PC-3 (cell line): ENCODE data around the gene MSI2. TPM values are rescaled to one million over a fixed set of nuclear protein-coding genes. Genes with fewer than 3 reads are reported as not detected.

ENCODE experiments used
- ATAC-seq: fragments of 200-7000 bp; cut with Tn5 transposase; 2 replicates; pipeline ENCODE4 v1.9.1; 2020; ENCODE audit warnings: mild to moderate bottlenecking, moderate library complexity
- BruUV-seq: library from RNA; stranded (reverse); fragments of 400-500 nt; replicated peaks from 2 replicates; lab custom pipeline; 2021; lab: Mats Ljungman, UMichigan
- CTCF ChIA-PET: fragments of 300-600 bp; sonication (Branson Sonifier 250); formaldehyde crosslinking; loops from one replicate; lab custom pipeline; 2022; ENCODE audit warnings: antibody characterized with exemption; lab: Charles Lee
- POLR2A ChIA-PET: fragments of 300-600 bp; sonication (Branson Sonifier 250); formaldehyde crosslinking; loops from one replicate; lab custom pipeline; 2022; ENCODE audit warnings: antibody characterized with exemption; ENCODE audit not compliant: unreplicated experiment; lab: Charles Lee
- DNase-seq: peaks from one replicate; pipeline ENCODE4 v3.0.0-alpha.2; 2015
- H2AFZ ChIP-seq: fragments of 300-600 bp; sonication (generic); 2 replicates; pipeline ENCODE4 v1.6.0; 2016; ENCODE audit warnings: antibody characterized with exemption, low read length
- H3F3A ChIP-seq: fragments of 300-600 bp; sonication (generic); one replicate; pipeline ENCODE4 v1.6.0; 2017; ENCODE audit warnings: antibody characterized with exemption, low read length, control low read depth, mild to moderate bottlenecking; ENCODE audit not compliant: unreplicated experiment
- H3K27ac ChIP-seq: fragments of 300-600 bp; sonication (generic); 2 replicates; pipeline ENCODE4 v1.5.1; 2016; ENCODE audit warnings: mild to moderate bottlenecking, low read length
- H3K27me3 ChIP-seq: fragments of 300-600 bp; sonication (generic); 2 replicates; pipeline ENCODE4 v1.6.1; 2016; ENCODE audit warnings: low read length, mixed read lengths
- H3K36me3 ChIP-seq: fragments of 300-600 bp; sonication (generic); 2 replicates; pipeline ENCODE4 v1.6.1; 2016; ENCODE audit warnings: low read depth, mixed run types, low read length, mixed read lengths
- H3K4me1 ChIP-seq: fragments of 300-600 bp; sonication (generic); 2 replicates; pipeline ENCODE4 v1.5.1; 2016; ENCODE audit warnings: low read length; ENCODE audit not compliant: insufficient read depth
- H3K4me2 ChIP-seq: fragments of 300-600 bp; sonication (generic); 2 replicates; pipeline ENCODE4 v1.6.0; 2016; ENCODE audit warnings: low read length
- H3K4me3 ChIP-seq: fragments of 300-600 bp; sonication (generic); 2 replicates; pipeline ENCODE4 v1.5.1; 2016; ENCODE audit warnings: mild to moderate bottlenecking, low read length, mixed read lengths
- H3K79me2 ChIP-seq: fragments of 300-600 bp; sonication (generic); 2 replicates; pipeline ENCODE4 v1.6.1; 2017; ENCODE audit warnings: low read length, mixed read lengths
- H3K9ac ChIP-seq: fragments of 300-600 bp; sonication (generic); 2 replicates; pipeline ENCODE4 v1.6.0; 2016; ENCODE audit warnings: mild to moderate bottlenecking, low read length
- H3K9me2 ChIP-seq: fragments of 300-600 bp; sonication (generic); replicated peaks from 2 replicates; pipeline ENCODE4 v1.6.1; 2016; ENCODE audit warnings: mixed run types, low read length, mixed read lengths
- H3K9me3 ChIP-seq: fragments of 300-600 bp; sonication (generic); 2 replicates; pipeline ENCODE4 v1.6.1; 2016; ENCODE audit warnings: low read length, mixed read lengths
- H4K20me1 ChIP-seq: fragments of 300-600 bp; sonication (generic); 2 replicates; pipeline ENCODE4 v1.6.1; 2016; ENCODE audit warnings: low read length, mixed read lengths
- EZH2 ChIP-seq: fragments of 300-600 bp; sonication (generic); IDR thresholded peaks from one replicate; pipeline ENCODE4 v1.6.1; 2017; ENCODE audit warnings: antibody characterized with exemption, mild to moderate bottlenecking, low read length; ENCODE audit not compliant: unreplicated experiment
- EZH2phosphoT487 ChIP-seq: fragments of 300-600 bp; sonication (generic); IDR thresholded peaks from 2 replicates; pipeline ENCODE4 v1.6.1; 2018; ENCODE audit warnings: mild to moderate bottlenecking, antibody characterized with exemption, low read length, borderline replicate concordance
- intact Hi-C: fragments of 100-400 bp; cut with micrococcal nuclease; formaldehyde crosslinking; loops from 2 replicates; pipeline ENCODE4 v1.9.0; 2023
- total RNA-seq: library from RNA; depleted of rRNA; stranded (reverse); fragments of >200 nt; gene quantifications from 2 replicates; pipeline ENCODE4 v1.2.3, GENCODE V29; 2014
- TF ChIP-seq, protein P1 (sequence below): fragments of 300-600 bp; sonication (generic); conservative IDR thresholded peaks from 2 replicates; pipeline ENCODE4 v1.5.1; 2017; ENCODE audit warnings: antibody characterized with exemption, low read depth, mild to moderate bottlenecking, low read length

The MSI2 gene
- total RNA-seq, 1 experiment from 2014 or later, result 54.7 TPM

DNA sequence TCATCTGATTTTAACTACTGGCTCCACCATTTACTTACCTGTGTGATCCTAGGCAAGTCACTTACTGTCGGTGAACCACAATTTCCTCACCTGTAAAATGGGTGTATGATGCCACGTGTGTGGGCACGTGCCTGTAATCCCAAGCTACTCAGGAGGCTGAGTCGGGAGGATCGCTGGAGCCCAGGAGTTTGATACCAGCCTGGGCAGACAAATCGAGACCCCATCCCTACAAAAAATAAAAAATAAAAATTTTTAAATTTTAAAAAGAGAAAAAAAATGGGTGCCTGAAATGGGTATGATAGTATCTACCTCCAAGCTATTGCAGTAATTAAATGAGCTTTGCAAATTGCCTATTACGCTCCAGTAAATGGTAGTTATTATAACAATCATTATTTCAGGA lies 263.5 kb downstream of the MSI2 start:
- TF ChIP-seq EZH2phosphoT487 (no peak), EZH2 (no peak)
- TF ChIP-seq, protein P1, sequence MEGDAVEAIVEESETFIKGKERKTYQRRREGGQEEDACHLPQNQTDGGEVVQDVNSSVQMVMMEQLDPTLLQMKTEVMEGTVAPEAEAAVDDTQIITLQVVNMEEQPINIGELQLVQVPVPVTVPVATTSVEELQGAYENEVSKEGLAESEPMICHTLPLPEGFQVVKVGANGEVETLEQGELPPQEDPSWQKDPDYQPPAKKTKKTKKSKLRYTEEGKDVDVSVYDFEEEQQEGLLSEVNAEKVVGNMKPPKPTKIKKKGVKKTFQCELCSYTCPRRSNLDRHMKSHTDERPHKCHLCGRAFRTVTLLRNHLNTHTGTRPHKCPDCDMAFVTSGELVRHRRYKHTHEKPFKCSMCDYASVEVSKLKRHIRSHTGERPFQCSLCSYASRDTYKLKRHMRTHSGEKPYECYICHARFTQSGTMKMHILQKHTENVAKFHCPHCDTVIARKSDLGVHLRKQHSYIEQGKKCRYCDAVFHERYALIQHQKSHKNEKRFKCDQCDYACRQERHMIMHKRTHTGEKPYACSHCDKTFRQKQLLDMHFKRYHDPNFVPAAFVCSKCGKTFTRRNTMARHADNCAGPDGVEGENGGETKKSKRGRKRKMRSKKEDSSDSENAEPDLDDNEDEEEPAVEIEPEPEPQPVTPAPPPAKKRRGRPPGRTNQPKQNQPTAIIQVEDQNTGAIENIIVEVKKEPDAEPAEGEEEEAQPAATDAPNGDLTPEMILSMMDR, result no peak
- Histone ChIP-seq H3K36me3 (no peaks in the 10 kb centered on the region), H3K4me1 (peaks cover 31% of the 10 kb centered on the region), H3K9me2 (no peaks in the 10 kb centered on the region), H2AFZ (no peak overlapping the region), H3K9me3 (no peaks in the 10 kb centered on the region), H3K79me2 (no peaks in the 10 kb centered on the region), H3K9ac (no peak overlapping the region), H3K4me2 (no peak overlapping the region), H3K27ac (peak overlapping the region; percentile 9; the same call in 1 of the 2 replicates), H3F3A (no peaks in the 10 kb centered on the region), H4K20me1 (no peaks in the 10 kb centered on the region), H3K27me3 (no peaks in the 10 kb centered on the region), H3K4me3 (no peak overlapping the region)
- intact Hi-C loops, result loop anchor here (5.0 to 10.0 kb wide), 2 partner anchors 145 to 262 kb away; partner anchors contain the start of gene MSI2
- ATAC-seq (no peak), DNase-seq (no peak)
- no TSS peak for BruUV-seq
- POLR2A ChIA-PET, result no interaction called here
- CTCF ChIA-PET, result no interaction called here

GRCh38 chr17:57521606-57522005 lies 265.3 kb downstream of the MSI2 start:
- CTCF ChIA-PET, result no interaction called here
- H3K79me2 ChIP-seq, result no peaks in the 10 kb centered on the region
- H3K4me1 ChIP-seq, result peaks cover 30% of the 10 kb centered on the region
- no peak for ATAC-seq
- H3K4me3 ChIP-seq, result no peak overlapping the region
- H3K36me3 ChIP-seq, result no peaks in the 10 kb centered on the region
- no peaks in the 10 kb centered on the region for H3K9me2 ChIP-seq
- H3K27me3 ChIP-seq, result no peaks in the 10 kb centered on the region
- TF ChIP-seq EZH2phosphoT487, result no peak
- TF ChIP-seq, protein P1, result no peak
- no peak for TF ChIP-seq EZH2
- no peaks in the 10 kb centered on the region for H3K9me3 ChIP-seq
- H3K27ac ChIP-seq, result no peak overlapping the region
- DNase-seq, result no peak
- POLR2A ChIA-PET, result no interaction called here
- H3K4me2 ChIP-seq, result no peak overlapping the region
- H3K9ac ChIP-seq, result no peak overlapping the region
- H4K20me1 ChIP-seq, result no peaks in the 10 kb centered on the region
- no peaks in the 10 kb centered on the region for H3F3A ChIP-seq
- H2AFZ ChIP-seq, result no peak overlapping the region
- no TSS peak for BruUV-seq
- intact Hi-C loops, result no loop called here

DNA sequence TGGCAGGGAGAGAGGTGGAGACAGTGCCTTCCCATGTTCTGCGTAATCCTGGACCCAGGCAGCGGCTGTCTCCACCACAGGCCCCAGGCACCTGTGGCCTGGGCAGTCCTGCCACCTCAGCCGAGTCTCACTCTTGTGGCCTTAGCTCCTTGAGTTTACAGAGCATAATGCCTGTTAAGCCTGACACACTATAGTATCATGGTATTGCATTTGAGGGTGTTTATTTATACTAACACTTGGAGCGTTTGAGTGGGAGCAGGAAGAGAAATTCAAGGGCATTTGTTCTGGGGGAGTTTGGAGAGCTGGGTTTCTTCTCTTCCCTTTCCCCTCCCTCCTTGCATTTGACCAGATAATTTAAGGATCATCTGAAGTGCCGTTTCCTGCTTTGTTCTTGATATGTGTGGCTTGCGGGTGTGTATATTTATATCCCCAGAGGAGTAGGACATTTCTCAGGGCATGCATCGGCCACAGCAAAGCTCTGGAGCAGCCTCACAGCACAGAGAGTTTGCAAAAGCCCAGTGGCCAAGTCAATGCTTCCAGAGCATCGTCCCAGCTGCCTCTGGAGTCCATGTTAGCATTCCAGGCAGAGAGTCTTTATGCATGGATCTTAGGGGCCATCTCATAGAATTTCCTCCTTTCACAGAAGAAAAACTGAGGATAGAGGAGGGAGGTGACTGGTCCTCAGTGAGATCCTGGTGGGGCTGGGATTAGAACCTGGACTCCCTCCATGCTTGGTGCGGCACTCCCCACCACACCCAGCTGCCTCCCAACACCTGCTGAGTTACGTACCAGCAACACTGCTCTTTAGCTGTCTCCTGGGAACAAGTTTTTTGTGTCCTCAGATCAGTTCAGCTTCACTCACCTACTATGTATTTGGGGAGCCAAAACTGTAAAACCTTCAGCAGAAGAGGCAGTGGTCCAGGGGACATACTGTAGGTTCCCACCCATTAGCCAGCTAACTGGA lies 266.0 kb downstream of the MSI2 start:
- POLR2A ChIA-PET, result no interaction called here

More for the DNA sequence above, 266.0 kb downstream of the MSI2 start:
- no peak for ATAC-seq
- intact Hi-C loops, result no loop called here
- no peaks in the 10 kb centered on the region for H3K27me3 ChIP-seq
- no peaks in the 10 kb centered on the region for H3F3A ChIP-seq
- no peaks in the 10 kb centered on the region for H3K36me3 ChIP-seq
- no TSS peak for BruUV-seq
- no peak overlapping the region for H3K9ac ChIP-seq
- H3K27ac ChIP-seq, result no peak overlapping the region
- CTCF ChIA-PET, result no interaction called here
- H3K9me2 ChIP-seq, result no peaks in the 10 kb centered on the region
- H3K4me2 ChIP-seq, result no peak overlapping the region
- H3K9me3 ChIP-seq, result no peaks in the 10 kb centered on the region
- DNase-seq, result no peak
- no peaks in the 10 kb centered on the region for H4K20me1 ChIP-seq
- no peak overlapping the region for H3K4me3 ChIP-seq
- TF ChIP-seq EZH2phosphoT487 (no peak), EZH2 (no peak)
- TF ChIP-seq, protein P1, result no peak
- H3K79me2 ChIP-seq, result no peaks in the 10 kb centered on the region
- peaks cover 28% of the 10 kb centered on the region for H3K4me1 ChIP-seq
- H2AFZ ChIP-seq, result no peak overlapping the region
